Thymus (tissue), 14 donors: ENCODE measurements around the gene MXD4. TPM values are rescaled to one million over a fixed set of nuclear protein-coding genes. Genes with fewer than 3 reads are reported as not detected.

ENCODE experiments used
- DNase-seq, 9 donors: peaks; one replicate each; pipeline ENCODE4 v3.0.0-alpha.2; 2013; ENCODE audit warnings: low spot score in 9 of 9, low read depth in 6 of 9, missing footprints in 1 of 9
- H3K27ac ChIP-seq, 2 donors: one replicate each; pipeline ENCODE4 v1.5.1; 2013; ENCODE audit warnings: control low read depth in 1 of 2, low read depth in 1 of 2, low read length in 1 of 2, mild to moderate bottlenecking in 1 of 2, moderate library complexity in 1 of 2
- H3K27me3 ChIP-seq, 2 donors: one replicate each; pipeline ENCODE4 v1.5.1; 2013; ENCODE audit warnings: low read length in 1 of 2; ENCODE audit not compliant: control insufficient read depth in 2 of 2, insufficient read depth in 1 of 2
- H3K36me3 ChIP-seq, 2 donors: one replicate each; pipeline ENCODE4 v1.5.1; 2013; ENCODE audit warnings: low read length in 1 of 2, mild to moderate bottlenecking in 1 of 2, moderate library complexity in 1 of 2; ENCODE audit not compliant: control insufficient read depth in 2 of 2, insufficient read depth in 2 of 2
- H3K4me1 ChIP-seq, 2 donors: one replicate each; pipeline ENCODE4 v1.5.1; 2013; ENCODE audit warnings: low read length in 2 of 2; ENCODE audit not compliant: control insufficient read depth in 2 of 2, insufficient read depth in 2 of 2
- H3K4me3 ChIP-seq, 2 donors: one replicate each; pipeline ENCODE4 v1.5.1; 2013; ENCODE audit warnings: low read length in 2 of 2, control low read depth in 1 of 2, mild to moderate bottlenecking in 1 of 2
- H3K9me3 ChIP-seq, 2 donors: one replicate each; pipeline ENCODE4 v1.5.1; 2013; ENCODE audit warnings: low read length in 1 of 2, mild to moderate bottlenecking in 1 of 2; ENCODE audit not compliant: control insufficient read depth in 2 of 2, insufficient read depth in 1 of 2
- WGBS: extraction: QIAGEN DNeasy Blood & Tissue Kit; methylation state at CpG from one replicate; pipeline ENCODE4 v1.1.7; 2013; 5-methylcytosine and 5-hydroxymethylcytosine counted together
- long read RNA-seq, 10 donors: transcript quantifications; one replicate each; lab custom pipeline, GENCODE V29; 2026
- polyA plus RNA-seq: library from polyadenylated mRNA; stranded (reverse); fragments of 200-250 nt; gene quantifications from one replicate; pipeline ENCODE4 v1.2.3, GENCODE V29; 2013
- total RNA-seq: library from RNA; stranded (reverse); fragments of 120-200 nt; gene quantifications from one replicate; pipeline ENCODE4 v1.2.4, GENCODE V29; 2013
- donor health status: healthy.

MXD4 gene, protein sequence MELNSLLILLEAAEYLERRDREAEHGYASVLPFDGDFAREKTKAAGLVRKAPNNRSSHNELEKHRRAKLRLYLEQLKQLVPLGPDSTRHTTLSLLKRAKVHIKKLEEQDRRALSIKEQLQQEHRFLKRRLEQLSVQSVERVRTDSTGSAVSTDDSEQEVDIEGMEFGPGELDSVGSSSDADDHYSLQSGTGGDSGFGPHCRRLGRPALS
- total RNA-seq: 47.5 TPM
- 72.7 TPM for polyA plus RNA-seq
- long read RNA-seq, donor 1, full-length matches to known transcripts: 4 of 4 reads
- long read RNA-seq, donor 1, partial matches to known transcripts: 0 of 4 reads
- long read RNA-seq, donor 1, other reads (novel, unspliced or antisense): 0 of 4 reads
- long read RNA-seq, donor 2: 0 reads
- long read RNA-seq, donor 3, full-length matches to known transcripts: 66 of 71 reads
- long read RNA-seq, donor 3, partial matches to known transcripts: 5 of 71 reads
- long read RNA-seq, donor 3, other reads (novel, unspliced or antisense): 0 of 71 reads
- long read RNA-seq, donor 4, full-length matches to known transcripts: 30 of 30 reads
- long read RNA-seq, donor 4, partial matches to known transcripts: 0 of 30 reads
- long read RNA-seq, donor 4, other reads (novel, unspliced or antisense): 0 of 30 reads
- long read RNA-seq, donor 5, full-length matches to known transcripts: 52 of 52 reads
- long read RNA-seq, donor 5, partial matches to known transcripts: 0 of 52 reads
- long read RNA-seq, donor 5, other reads (novel, unspliced or antisense): 0 of 52 reads
- long read RNA-seq, donor 6, full-length matches to known transcripts: 54 of 67 reads
- long read RNA-seq, donor 6, partial matches to known transcripts: 6 of 67 reads
- long read RNA-seq, donor 6, other reads (novel, unspliced or antisense): 7 of 67 reads
- long read RNA-seq, donor 7, full-length matches to known transcripts: 18 of 18 reads
- long read RNA-seq, donor 7, partial matches to known transcripts: 0 of 18 reads
- long read RNA-seq, donor 7, other reads (novel, unspliced or antisense): 0 of 18 reads
- long read RNA-seq, donor 8, full-length matches to known transcripts: 25 of 25 reads
- long read RNA-seq, donor 8, partial matches to known transcripts: 0 of 25 reads
- long read RNA-seq, donor 8, other reads (novel, unspliced or antisense): 0 of 25 reads
- long read RNA-seq, donor 9, full-length matches to known transcripts: 14 of 14 reads
- long read RNA-seq, donor 9, partial matches to known transcripts: 0 of 14 reads
- long read RNA-seq, donor 9, other reads (novel, unspliced or antisense): 0 of 14 reads
- long read RNA-seq, donor 10, full-length matches to known transcripts: 38 of 44 reads
- long read RNA-seq, donor 10, partial matches to known transcripts: 0 of 44 reads
- long read RNA-seq, donor 10, other reads (novel, unspliced or antisense): 6 of 44 reads

DNA sequence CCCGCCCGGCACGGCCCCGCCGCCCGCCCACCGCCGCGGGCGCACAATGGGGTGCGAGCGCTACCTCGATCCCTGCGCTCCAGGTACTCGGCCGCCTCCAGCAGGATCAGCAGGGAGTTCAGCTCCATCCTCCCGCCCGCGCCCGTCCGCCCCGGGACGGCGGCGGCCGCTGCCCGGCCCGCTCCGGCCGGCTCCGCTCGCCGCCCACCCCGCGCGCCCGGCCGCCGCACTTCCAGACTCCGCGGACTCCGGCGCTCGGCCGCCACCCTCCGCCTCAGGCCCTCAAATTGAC, at the start of gene MXD4:
MXD4 (minus strand) TSS at position 257 of the 292 bp plus-strand sequence; CDS start at position 128, 129 bp downstream.
- H3K36me3 ChIP-seq: peaks cover 35 to 37% of the 10 kb centered on the region in 2 donors
- DNase-seq: peak in 1 of 9 donors; percentile 37
- H3K4me3 ChIP-seq: peak within 1 kb of the TSS; percentile 85 to 92
- WGBS: under 1% methylated on average over 46 of the region's 46 CpGs
- peak within 1 kb of the TSS; percentile 96 to 97 for H3K27ac ChIP-seq
- no peaks in the 10 kb centered on the region for H3K9me3 ChIP-seq
- H3K4me1 ChIP-seq: peaks cover 28 to 51% of the 10 kb centered on the region in 2 donors
- H3K27me3 ChIP-seq: no peaks in the 10 kb centered on the region

DNA sequence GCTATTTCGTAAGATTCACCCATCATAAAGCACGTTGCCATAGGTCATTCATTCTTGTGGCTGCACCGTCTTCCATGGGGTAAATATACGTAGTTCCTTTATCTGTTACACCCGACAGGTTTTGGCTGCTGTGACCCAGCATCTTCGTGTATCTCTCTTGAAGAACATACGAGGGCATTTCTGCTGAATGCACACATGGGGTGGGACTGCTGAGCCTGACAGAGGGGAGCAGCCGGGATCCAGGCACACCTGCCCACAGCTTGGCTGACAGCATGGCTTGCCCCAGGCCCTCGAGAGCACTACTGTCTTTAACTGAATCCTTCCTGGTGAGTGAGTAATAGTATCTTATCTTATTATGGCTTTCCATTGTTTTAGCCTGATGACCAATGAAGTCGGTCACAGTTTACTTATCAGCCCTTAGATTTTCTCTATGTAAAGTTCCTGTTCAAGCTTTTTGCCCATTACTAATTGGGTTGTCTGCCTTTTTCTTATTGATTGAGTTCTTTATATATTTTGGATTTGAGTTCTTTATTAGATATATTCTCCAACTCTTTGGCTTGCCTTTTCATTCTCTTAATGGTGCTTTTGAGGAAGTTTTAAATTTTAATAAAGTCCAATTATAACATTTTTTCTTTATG, 45.0 kb upstream of the MXD4 start:
- peaks cover 0 to 23% of the 10 kb centered on the region in 2 donors for H3K9me3 ChIP-seq
- H3K27me3 ChIP-seq: no peaks in the 10 kb centered on the region
- H3K4me3 ChIP-seq: no peak overlapping the region
- WGBS: 96% methylated on average over 10 of the region's 10 CpGs
- H3K4me1 ChIP-seq: no peaks in the 10 kb centered on the region
- no peaks in the 10 kb centered on the region for H3K36me3 ChIP-seq
- no peak overlapping the region for H3K27ac ChIP-seq
- DNase-seq: no peak

DNA sequence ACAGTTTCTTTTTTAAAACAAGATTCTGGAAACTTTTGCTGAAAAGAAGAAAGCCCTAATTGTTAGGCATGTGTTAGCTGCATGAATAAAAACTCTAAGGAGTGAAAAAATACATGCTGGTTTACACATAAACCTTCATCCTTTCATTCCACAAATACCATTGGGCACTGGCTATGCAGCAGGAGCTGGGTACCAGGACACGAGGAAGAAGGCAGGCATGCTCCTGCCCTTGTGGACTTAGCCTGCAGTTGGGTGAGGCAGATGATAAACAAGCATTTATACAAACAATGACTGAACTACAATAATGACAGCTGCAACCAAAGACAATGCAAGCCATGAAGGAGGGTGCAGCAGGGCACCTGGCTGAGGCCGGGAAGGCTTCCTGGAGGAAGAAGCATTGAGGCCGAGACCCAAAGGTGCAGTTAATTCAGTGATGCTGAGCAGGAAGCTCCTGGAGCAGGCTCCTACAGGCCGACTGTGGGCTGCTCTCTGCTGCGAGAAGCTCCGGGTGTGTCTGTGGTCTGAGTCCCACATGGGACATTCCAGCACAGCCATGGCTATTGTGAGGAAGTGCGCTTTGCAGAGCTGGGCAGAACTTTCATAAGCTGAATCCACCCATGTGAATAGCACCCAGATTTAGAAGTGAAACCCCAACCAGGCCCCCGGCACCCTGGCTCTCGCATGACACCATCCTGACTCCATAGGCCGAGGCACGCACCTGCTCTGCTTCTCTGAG, 44.0 kb upstream of the MXD4 start:
- 92% methylated on average over 11 of the region's 11 CpGs for WGBS
- Histone ChIP-seq H3K4me1 (peaks cover 0 to 3% of the 10 kb centered on the region in 2 donors), H3K27me3 (no peaks in the 10 kb centered on the region), H3K27ac (no peak overlapping the region), H3K9me3 (peaks cover 0 to 18% of the 10 kb centered on the region in 2 donors), H3K36me3 (no peaks in the 10 kb centered on the region), H3K4me3 (no peak overlapping the region)
- no peak for DNase-seq

DNA sequence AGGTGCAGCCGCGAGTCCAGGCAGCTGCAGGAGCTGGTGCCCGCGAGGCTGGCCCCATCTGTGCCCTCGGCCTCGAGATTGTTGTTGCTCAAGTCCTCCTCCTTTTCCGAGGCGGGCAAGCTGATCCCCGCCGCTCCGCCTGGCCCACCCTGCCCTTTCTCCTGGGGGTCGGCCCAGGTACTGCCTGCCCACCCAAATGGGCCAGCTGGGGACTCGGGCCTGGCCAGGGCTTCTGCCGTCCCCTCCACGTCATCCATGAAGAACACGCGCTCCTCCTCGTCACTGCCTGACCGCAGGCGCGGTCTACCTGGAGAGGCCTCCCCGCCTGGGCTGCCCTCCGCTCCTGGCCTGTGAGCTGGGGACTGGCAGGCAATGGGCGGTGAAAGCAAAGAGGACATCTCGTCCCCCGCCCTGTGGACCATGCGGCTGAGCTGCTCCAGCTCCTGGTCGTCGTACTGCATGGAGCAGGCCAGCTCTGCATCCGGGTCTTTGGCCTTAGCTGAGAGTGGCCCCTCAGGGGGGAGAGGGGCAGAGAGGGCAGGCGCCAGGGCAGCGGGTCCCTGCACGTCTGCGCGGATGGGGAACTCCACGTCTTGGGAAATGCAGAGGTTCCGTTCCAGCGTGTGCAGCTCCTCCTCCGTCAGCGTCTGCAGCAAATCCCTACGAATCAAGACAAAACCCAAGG, 43.1 kb upstream of the MXD4 start:
- DNase-seq: no peak
- Histone ChIP-seq H3K4me3 (no peak overlapping the region), H3K27ac (no peak overlapping the region), H3K36me3 (no peaks in the 10 kb centered on the region), H3K4me1 (peaks cover 0 to 12% of the 10 kb centered on the region in 2 donors), H3K9me3 (peaks cover 0 to 18% of the 10 kb centered on the region in 2 donors), H3K27me3 (no peaks in the 10 kb centered on the region)
- WGBS: 96% methylated on average over 41 of the region's 41 CpGs

DNA sequence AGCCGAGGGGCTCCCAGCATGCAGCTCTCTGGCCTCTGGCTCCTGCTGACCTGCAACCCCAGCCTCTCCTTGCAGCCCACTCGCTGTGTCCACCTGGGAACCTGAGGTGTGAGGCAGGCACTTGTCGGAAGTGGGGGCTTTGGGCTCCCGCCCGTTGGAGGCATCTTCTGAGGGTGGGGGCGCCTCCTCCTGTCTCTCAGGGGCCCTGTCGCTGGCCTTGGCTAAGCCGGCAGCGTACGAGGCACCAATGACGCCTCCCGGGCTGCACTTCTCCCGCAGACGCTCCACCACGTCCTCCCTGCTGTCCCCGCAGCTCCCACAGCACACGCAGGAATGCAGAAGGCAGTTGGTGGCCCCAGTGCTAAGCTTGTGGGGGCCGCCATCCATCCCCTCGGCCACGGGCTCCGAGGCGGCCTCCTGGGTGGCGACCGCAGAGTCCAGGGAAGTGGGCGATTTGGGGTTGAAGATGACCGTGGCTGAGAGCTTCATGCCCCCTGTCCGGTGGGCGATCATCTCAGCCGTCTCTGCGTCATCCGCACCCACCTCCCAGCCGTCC, 42.5 kb upstream of the MXD4 start:
- Histone ChIP-seq H3K36me3 (no peaks in the 10 kb centered on the region), H3K4me3 (no peak overlapping the region), H3K4me1 (peaks cover 0 to 12% of the 10 kb centered on the region in 2 donors), H3K27me3 (no peaks in the 10 kb centered on the region), H3K27ac (no peak overlapping the region), H3K9me3 (peaks cover 0 to 18% of the 10 kb centered on the region in 2 donors)
- no peak for DNase-seq
- WGBS: 97% methylated on average over 32 of the region's 32 CpGs

DNA sequence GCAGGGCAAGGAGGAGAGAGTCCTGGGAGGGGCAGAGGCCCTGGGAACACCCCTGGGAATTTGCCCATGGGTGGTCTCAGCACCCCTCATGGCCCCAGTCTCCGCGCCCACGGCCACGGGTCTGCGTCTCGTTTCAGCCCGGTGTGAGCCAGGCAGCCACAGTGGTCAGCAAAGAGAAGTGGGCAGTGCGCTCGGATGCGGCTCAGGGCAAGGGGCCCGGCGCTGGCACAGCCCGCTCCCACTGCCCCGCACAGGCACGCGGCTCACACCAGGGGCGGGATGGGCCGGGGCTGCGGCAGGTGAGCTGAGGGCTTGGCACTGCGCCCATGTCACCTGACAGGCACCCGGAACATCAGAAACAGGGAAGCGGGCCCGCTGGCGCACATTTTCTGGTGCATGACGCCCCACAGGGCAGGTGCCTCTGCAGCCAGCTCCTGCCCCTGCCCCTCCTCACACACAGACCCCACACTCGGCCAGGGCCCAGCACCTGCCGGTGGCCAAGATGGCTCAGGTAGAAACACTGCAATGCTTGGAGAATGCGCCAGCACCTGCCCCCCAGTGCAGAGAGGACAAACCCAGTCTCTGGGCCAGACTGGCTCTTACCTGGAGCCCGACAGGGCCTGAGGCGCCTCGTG, 41.9 kb upstream of the MXD4 start:
- no peak for DNase-seq
- H3K4me3 ChIP-seq: no peak overlapping the region
- no peak overlapping the region for H3K27ac ChIP-seq
- H3K27me3 ChIP-seq: no peaks in the 10 kb centered on the region
- H3K4me1 ChIP-seq: peaks cover 0 to 15% of the 10 kb centered on the region in 2 donors
- peaks cover 0 to 18% of the 10 kb centered on the region in 2 donors for H3K9me3 ChIP-seq
- H3K36me3 ChIP-seq: no peaks in the 10 kb centered on the region
- WGBS: 91% methylated on average over 31 of the region's 31 CpGs

DNA sequence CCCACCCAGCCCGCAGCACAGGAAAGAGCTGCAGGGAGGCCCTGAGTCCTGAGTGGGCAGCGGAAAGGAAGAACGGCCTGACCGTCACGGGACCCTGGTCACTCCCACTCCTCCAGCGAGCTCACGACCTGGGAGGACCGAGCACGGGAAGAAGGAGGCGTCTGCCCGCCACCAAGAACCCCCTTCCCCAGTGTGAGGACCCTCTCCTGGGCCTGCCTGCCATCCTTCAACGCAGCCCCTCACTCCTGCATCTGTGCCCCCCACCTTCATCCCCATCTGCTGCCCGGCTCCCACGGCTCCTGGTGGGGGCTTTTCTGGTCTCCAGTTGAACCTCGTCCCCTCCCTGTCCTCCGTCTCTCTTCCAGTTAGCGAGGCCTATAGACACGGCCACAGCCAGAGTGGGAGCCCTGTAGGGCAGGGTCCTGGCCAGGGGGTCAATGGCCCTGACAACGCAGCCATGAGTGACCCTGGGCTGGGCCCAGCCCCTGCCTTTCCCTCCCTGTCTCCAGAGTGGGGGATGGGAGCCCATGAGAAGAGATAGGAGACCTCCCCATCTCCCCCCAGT, 41.3 kb upstream of the MXD4 start:
- Histone ChIP-seq H3K9me3 (peaks cover 0 to 18% of the 10 kb centered on the region in 2 donors), H3K4me3 (no peak overlapping the region), H3K36me3 (no peaks in the 10 kb centered on the region), H3K27ac (no peak overlapping the region), H3K4me1 (peaks cover 0 to 21% of the 10 kb centered on the region in 2 donors), H3K27me3 (peaks cover 0 to 3% of the 10 kb centered on the region in 2 donors)
- no peak for DNase-seq
- WGBS: 97% methylated on average over 19 of the region's 19 CpGs
